Natural killer cell treated with Interleukin-12 subunit alpha and Interleukin-12 subunit beta and Interleukin-15 and Interleukin-18, amount 100 ng/mL, for 72 hours (primary cell): ENCODE data around the gene CELF1. TPM values are rescaled to one million over a fixed set of nuclear protein-coding genes. Genes with fewer than 3 reads are reported as not detected.

Experiments used
- ATAC-seq, 2 donors: fragments of 150-1000 bp; cut with Tn5 transposase in 1 of 2; sonication (Bioruptor Pico), chemical (Tn5 transposase) in 1 of 2; 2 replicates each; pipeline ENCODE4 v1.10.0; 2021
- DNase-seq: peaks from one replicate; pipeline ENCODE4 v3.0.0; 2022; ENCODE audit warnings: low spot score
- H3K27ac Mint-ChIP-seq, 2 donors: 1 replicate in 1 of 2; 2 replicates in 1 of 2; pipeline ENCODE4 v1.8.0; 2022; ENCODE audit warnings: mixed read lengths in 2 of 2, mild to moderate bottlenecking in 1 of 2, moderate library complexity in 1 of 2
- H3K27me3 Mint-ChIP-seq, 2 donors: 1 replicate in 1 of 2; 2 replicates in 1 of 2; pipeline ENCODE4 v1.8.0; 2022; ENCODE audit warnings: mixed read lengths in 2 of 2
- H3K36me3 Mint-ChIP-seq: one replicate; pipeline ENCODE4 v1.8.0; 2022; ENCODE audit warnings: mixed read lengths
- H3K4me1 Mint-ChIP-seq, 2 donors: 1 replicate in 1 of 2; 2 replicates in 1 of 2; pipeline ENCODE4 v1.8.0; 2022; ENCODE audit warnings: low read depth in 2 of 2, mixed read lengths in 2 of 2, mild to moderate bottlenecking in 1 of 2
- H3K4me3 Mint-ChIP-seq: one replicate; pipeline ENCODE4 v1.8.0; 2022; ENCODE audit warnings: mixed read lengths
- H3K9me3 Mint-ChIP-seq: 2 replicates; pipeline ENCODE4 v1.8.0; 2022; ENCODE audit warnings: mixed read lengths
- total RNA-seq, 2 donors: library from RNA; stranded (reverse); gene quantifications; one replicate each; pipeline ENCODE4 v1.2.3, GENCODE V29; 2022

Gene CELF1
- total RNA-seq, 2 donors from 2014 or later = 165 to 230 TPM

GRCh38 chr11:47495011-47495855, 57.7 kb downstream of the CELF1 start:
- no peak for DNase-seq
- no peak overlapping the region for H3K4me3 Mint-ChIP-seq
- H3K27ac Mint-ChIP-seq = no peak overlapping the region
- H3K9me3 Mint-ChIP-seq = no peaks in the 10 kb centered on the region
- H3K36me3 Mint-ChIP-seq = peaks cover 9% of the 10 kb centered on the region
- H3K27me3 Mint-ChIP-seq = no peaks in the 10 kb centered on the region
- ATAC-seq = no peak
- H3K4me1 Mint-ChIP-seq = peaks cover 19 to 21% of the 10 kb centered on the region in 2 donors

GRCh38 chr11:47489395-47489755, 63.6 kb downstream of the CELF1 start:
- ATAC-seq = no peak
- Mint-ChIP-seq H3K9me3 (no peaks in the 10 kb centered on the region), H3K27ac (peak overlapping the region in 1 of 2 donors; percentile 30), H3K36me3 (peaks cover 15% of the 10 kb centered on the region), H3K4me1 (peaks cover 16 to 23% of the 10 kb centered on the region in 2 donors), H3K27me3 (no peaks in the 10 kb centered on the region), H3K4me3 (no peak overlapping the region)
- no peak for DNase-seq

- no peaks in the 10 kb centered on the region for H3K27me3 Mint-ChIP-seq
- peaks cover 16 to 19% of the 10 kb centered on the region in 2 donors for H3K4me1 Mint-ChIP-seq
- ATAC-seq (no peak), DNase-seq (no peak)
- H3K9me3 Mint-ChIP-seq = no peaks in the 10 kb centered on the region
- H3K36me3 Mint-ChIP-seq = peaks cover 19% of the 10 kb centered on the region
- peak overlapping the region; percentile 30 to 34 for H3K27ac Mint-ChIP-seq
- no peak overlapping the region for H3K4me3 Mint-ChIP-seq
These were observed 64.1 kb downstream of the CELF1 start for GRCh38 chr11:47488674-47489394.

GRCh38 chr11:47488111-47488510, 64.8 kb downstream of the CELF1 start:
- H3K27me3 Mint-ChIP-seq = no peaks in the 10 kb centered on the region
- H3K27ac Mint-ChIP-seq = peak overlapping the region; percentile 21 to 34
- H3K36me3 Mint-ChIP-seq = peaks cover 22% of the 10 kb centered on the region
- H3K9me3 Mint-ChIP-seq = no peaks in the 10 kb centered on the region
- ATAC-seq (no peak), DNase-seq (no peak)
- H3K4me3 Mint-ChIP-seq = no peak overlapping the region
- H3K4me1 Mint-ChIP-seq = peaks cover 15 to 16% of the 10 kb centered on the region in 2 donors

- no peaks in the 10 kb centered on the region for H3K27me3 Mint-ChIP-seq
- DNase-seq = no peak
- no peak for ATAC-seq
- H3K9me3 Mint-ChIP-seq = no peaks in the 10 kb centered on the region
- H3K4me1 Mint-ChIP-seq = peaks cover 10 to 11% of the 10 kb centered on the region in 2 donors
- H3K36me3 Mint-ChIP-seq = peaks cover 22% of the 10 kb centered on the region
- no peak overlapping the region for H3K4me3 Mint-ChIP-seq
- peak overlapping the region in 1 of 2 donors; percentile 21 for H3K27ac Mint-ChIP-seq
These were observed 65.5 kb downstream of the CELF1 start for GRCh38 chr11:47487421-47487820.

GRCh38 chr11:47485107-47485506, 67.8 kb downstream of the CELF1 start:
- Mint-ChIP-seq H3K27me3 (no peaks in the 10 kb centered on the region), H3K4me1 (peaks cover 8 to 10% of the 10 kb centered on the region in 2 donors), H3K36me3 (peaks cover 28% of the 10 kb centered on the region), H3K9me3 (no peaks in the 10 kb centered on the region), H3K27ac (no peak overlapping the region), H3K4me3 (no peak overlapping the region)
- DNase-seq (no peak), ATAC-seq (no peak)

- Mint-ChIP-seq H3K4me1 (peaks cover 4% of the 10 kb centered on the region in 2 donors), H3K36me3 (peaks cover 28% of the 10 kb centered on the region), H3K9me3 (no peaks in the 10 kb centered on the region), H3K4me3 (no peak overlapping the region), H3K27me3 (no peaks in the 10 kb centered on the region), H3K27ac (peak overlapping the region in 1 of 2 donors; percentile 14)
- no peak for DNase-seq
- no peak for ATAC-seq
These were observed 69.5 kb downstream of the CELF1 start for GRCh38 chr11:47483457-47483856.

GRCh38 chr11:47480762-47481161, 72.2 kb downstream of the CELF1 start:
- Mint-ChIP-seq H3K4me3 (no peak overlapping the region), H3K9me3 (no peaks in the 10 kb centered on the region), H3K27me3 (no peaks in the 10 kb centered on the region), H3K27ac (no peak overlapping the region), H3K4me1 (peaks cover 3 to 8% of the 10 kb centered on the region in 2 donors), H3K36me3 (peaks cover 31% of the 10 kb centered on the region)
- ATAC-seq (no peak), DNase-seq (no peak)

- ATAC-seq (no peak), DNase-seq (no peak)
- Mint-ChIP-seq H3K4me1 (peaks cover 3 to 13% of the 10 kb centered on the region in 2 donors), H3K27me3 (no peaks in the 10 kb centered on the region), H3K36me3 (peaks cover 33% of the 10 kb centered on the region), H3K9me3 (no peaks in the 10 kb centered on the region), H3K27ac (no peak overlapping the region), H3K4me3 (no peak overlapping the region)
These were observed 74.1 kb downstream of the CELF1 start for GRCh38 chr11:47478651-47479329.

GRCh38 chr11:47477753-47478152, 75.2 kb downstream of the CELF1 start:
- no peak overlapping the region for H3K4me3 Mint-ChIP-seq
- H3K27me3 Mint-ChIP-seq = no peaks in the 10 kb centered on the region
- H3K9me3 Mint-ChIP-seq = no peaks in the 10 kb centered on the region
- ATAC-seq (no peak), DNase-seq (no peak)
- peaks cover 27% of the 10 kb centered on the region for H3K36me3 Mint-ChIP-seq
- peak overlapping the region in 1 of 2 donors; percentile 20 for H3K27ac Mint-ChIP-seq
- peaks cover 3 to 13% of the 10 kb centered on the region in 2 donors for H3K4me1 Mint-ChIP-seq

- ATAC-seq = peak in 1 of 2 donors; percentile 51
- no peaks in the 10 kb centered on the region for H3K9me3 Mint-ChIP-seq
- DNase-seq = no peak
- no peaks in the 10 kb centered on the region for H3K27me3 Mint-ChIP-seq
- H3K36me3 Mint-ChIP-seq = peaks cover 22% of the 10 kb centered on the region
- H3K4me3 Mint-ChIP-seq = no peak overlapping the region
- peak overlapping the region in 1 of 2 donors; percentile 20 for H3K27ac Mint-ChIP-seq
- peaks cover 3 to 13% of the 10 kb centered on the region in 2 donors for H3K4me1 Mint-ChIP-seq
These were observed 75.6 kb downstream of the CELF1 start for GRCh38 chr11:47477323-47477722.

- Mint-ChIP-seq H3K9me3 (no peaks in the 10 kb centered on the region), H3K4me1 (peaks cover 16 to 17% of the 10 kb centered on the region in 2 donors), H3K4me3 (no peak overlapping the region), H3K27ac (peak overlapping the region in 1 of 2 donors; percentile 49), H3K27me3 (no peaks in the 10 kb centered on the region), H3K36me3 (peaks cover 19% of the 10 kb centered on the region)
- DNase-seq = no peak
- ATAC-seq = no peak
These were observed 82.3 kb downstream of the CELF1 start for GRCh38 chr11:47470671-47471070.

GRCh38 chr11:47469361-47470179, 83.4 kb downstream of the CELF1 start:
- ATAC-seq (peak; percentile 51 to 70), DNase-seq (no peak)
- H3K36me3 Mint-ChIP-seq = peaks cover 15% of the 10 kb centered on the region
- peak overlapping the region; percentile 27 to 86 for H3K27ac Mint-ChIP-seq
- H3K4me1 Mint-ChIP-seq = peaks cover 16 to 21% of the 10 kb centered on the region in 2 donors
- no peaks in the 10 kb centered on the region for H3K27me3 Mint-ChIP-seq
- H3K9me3 Mint-ChIP-seq = no peaks in the 10 kb centered on the region
- H3K4me3 Mint-ChIP-seq = no peak overlapping the region
